Astrocyte (in vitro differentiated cells and primary cell): ENCODE measurements around the gene ELP4.

Experiments used
- EZH2 ChIP-seq: IDR thresholded peaks from 2 replicates; pipeline ENCODE4 v1.6.1; 2012; ENCODE audit warnings: mild to moderate bottlenecking, low read length, inconsistent platforms; ENCODE audit not compliant: insufficient read depth
- TF ChIP-seq, protein P1 (sequence below): IDR thresholded peaks from 2 replicates; pipeline ENCODE4 v1.5.1; 2011; ENCODE audit warnings: low read depth, mild to moderate bottlenecking, inconsistent platforms, low read length, moderate library complexity; ENCODE audit not compliant: insufficient read depth

DNA sequence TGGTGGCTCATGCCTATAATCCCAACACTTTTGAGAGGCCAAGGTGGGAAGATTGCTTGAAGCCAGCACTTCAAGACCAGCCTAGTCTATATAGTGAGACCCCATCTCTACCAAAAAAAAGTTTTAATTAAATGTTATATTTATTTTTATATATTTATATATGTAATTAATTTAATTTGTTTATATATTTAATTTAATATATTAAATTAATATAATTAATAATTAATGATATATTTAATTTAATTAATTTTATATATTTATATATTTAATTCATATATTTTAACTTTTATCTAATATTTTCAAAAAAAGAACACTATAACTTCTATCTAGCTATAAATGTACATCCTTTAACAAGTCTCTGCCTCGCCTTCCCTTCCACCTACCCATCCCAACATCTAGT, 196.8 kb downstream of the ELP4 start:
- TF ChIP-seq, protein P1, sequence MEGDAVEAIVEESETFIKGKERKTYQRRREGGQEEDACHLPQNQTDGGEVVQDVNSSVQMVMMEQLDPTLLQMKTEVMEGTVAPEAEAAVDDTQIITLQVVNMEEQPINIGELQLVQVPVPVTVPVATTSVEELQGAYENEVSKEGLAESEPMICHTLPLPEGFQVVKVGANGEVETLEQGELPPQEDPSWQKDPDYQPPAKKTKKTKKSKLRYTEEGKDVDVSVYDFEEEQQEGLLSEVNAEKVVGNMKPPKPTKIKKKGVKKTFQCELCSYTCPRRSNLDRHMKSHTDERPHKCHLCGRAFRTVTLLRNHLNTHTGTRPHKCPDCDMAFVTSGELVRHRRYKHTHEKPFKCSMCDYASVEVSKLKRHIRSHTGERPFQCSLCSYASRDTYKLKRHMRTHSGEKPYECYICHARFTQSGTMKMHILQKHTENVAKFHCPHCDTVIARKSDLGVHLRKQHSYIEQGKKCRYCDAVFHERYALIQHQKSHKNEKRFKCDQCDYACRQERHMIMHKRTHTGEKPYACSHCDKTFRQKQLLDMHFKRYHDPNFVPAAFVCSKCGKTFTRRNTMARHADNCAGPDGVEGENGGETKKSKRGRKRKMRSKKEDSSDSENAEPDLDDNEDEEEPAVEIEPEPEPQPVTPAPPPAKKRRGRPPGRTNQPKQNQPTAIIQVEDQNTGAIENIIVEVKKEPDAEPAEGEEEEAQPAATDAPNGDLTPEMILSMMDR, result no peak
- no peak for TF ChIP-seq EZH2
